ENCODE measurements around the gene IQGAP2. TPM values are rescaled to one million over a fixed set of nuclear protein-coding genes. Genes with fewer than 3 reads are reported as not detected.

Gene IQGAP2
- total RNA-seq, 1 donor from 2014 or later: 8.8 TPM

DNA sequence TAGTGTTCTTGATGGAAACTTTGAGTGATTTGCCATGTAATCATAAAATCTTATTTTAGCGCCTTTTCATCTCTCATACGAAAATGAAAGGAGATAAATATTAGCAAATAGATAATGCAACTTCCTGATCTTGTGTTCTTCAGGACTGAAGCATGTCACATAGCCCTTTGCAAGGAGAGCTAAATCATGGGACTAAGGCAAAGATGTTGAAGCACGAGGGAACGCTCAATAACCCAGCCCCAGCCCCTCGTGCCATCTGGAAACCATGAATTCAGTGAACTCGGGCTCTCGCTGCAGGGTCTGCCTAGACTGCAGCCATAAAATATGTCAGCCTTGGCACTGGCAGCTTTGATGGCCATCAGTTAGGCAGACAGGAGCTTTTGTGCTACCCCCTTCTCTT, 161.9 kb downstream of the IQGAP2 start:
- H3K36me3 Mint-ChIP-seq (ENCODE audit: low read depth): no peaks in the 10 kb centered on the region
- no peaks in the 10 kb centered on the region for H3K4me1 Mint-ChIP-seq
- DNase-seq (no peak), ATAC-seq (ENCODE audit: low read depth) (no peak)
- no peak overlapping the region for H3K27ac Mint-ChIP-seq
- H3K9me3 Mint-ChIP-seq: no peaks in the 10 kb centered on the region
- intact Hi-C loops (cut with micrococcal nuclease): no loop called here
- H3K27me3 Mint-ChIP-seq: no peaks in the 10 kb centered on the region
- ChIA-PET POLR2A (no interaction called here), CTCF (no interaction called here)
- TF ChIP-seq, protein P1, sequence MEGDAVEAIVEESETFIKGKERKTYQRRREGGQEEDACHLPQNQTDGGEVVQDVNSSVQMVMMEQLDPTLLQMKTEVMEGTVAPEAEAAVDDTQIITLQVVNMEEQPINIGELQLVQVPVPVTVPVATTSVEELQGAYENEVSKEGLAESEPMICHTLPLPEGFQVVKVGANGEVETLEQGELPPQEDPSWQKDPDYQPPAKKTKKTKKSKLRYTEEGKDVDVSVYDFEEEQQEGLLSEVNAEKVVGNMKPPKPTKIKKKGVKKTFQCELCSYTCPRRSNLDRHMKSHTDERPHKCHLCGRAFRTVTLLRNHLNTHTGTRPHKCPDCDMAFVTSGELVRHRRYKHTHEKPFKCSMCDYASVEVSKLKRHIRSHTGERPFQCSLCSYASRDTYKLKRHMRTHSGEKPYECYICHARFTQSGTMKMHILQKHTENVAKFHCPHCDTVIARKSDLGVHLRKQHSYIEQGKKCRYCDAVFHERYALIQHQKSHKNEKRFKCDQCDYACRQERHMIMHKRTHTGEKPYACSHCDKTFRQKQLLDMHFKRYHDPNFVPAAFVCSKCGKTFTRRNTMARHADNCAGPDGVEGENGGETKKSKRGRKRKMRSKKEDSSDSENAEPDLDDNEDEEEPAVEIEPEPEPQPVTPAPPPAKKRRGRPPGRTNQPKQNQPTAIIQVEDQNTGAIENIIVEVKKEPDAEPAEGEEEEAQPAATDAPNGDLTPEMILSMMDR (IDR thresholded peaks at IDR 0.05): no peak
- no peak overlapping the region for H3K4me3 Mint-ChIP-seq

DNA sequence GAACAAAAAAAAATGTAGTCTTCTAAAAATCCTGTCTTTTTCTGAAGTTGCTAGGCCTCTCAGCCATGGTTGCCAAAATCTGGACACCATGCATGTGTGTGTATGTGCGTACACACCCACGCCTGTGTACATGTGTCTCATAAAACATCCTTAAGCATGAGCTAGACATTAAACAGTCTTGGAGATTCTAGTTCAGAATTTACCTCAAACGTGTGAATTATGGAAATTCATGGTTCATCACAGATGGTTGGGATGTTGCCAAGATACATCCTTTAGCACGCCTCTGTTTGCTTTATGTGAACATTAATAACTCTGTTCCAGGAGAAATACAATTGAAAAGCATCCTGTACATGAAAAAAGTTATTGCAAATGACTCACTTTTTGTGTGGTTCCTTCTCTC, 167.1 kb downstream of the IQGAP2 start:
- intact Hi-C loops (cut with micrococcal nuclease): no loop called here
- H3K36me3 Mint-ChIP-seq (ENCODE audit: low read depth): peaks cover 2% of the 10 kb centered on the region
- no peak overlapping the region for H3K27ac Mint-ChIP-seq

DNA sequence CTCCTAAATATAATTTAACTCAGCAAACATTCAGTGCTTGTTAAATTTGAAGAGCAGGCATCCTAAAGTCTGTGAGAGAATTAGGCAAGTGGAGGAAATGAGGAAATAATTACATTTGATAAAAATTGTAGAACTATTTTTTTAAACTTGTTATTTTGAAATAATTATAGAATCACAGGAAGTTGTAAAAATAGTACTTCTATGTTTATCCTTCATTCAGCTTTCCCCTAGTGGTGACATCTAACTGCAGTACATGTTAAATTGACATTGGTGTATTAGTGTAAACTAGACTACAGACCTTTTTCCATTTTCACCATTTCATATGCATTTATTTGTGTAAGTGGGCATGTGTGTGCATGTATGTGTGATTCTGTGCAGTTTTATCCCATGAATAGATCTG, 168.5 kb downstream of the IQGAP2 start:
- POLR2A ChIA-PET: interaction anchor here (0.8 kb wide), 1 partner anchor 1225 kb away, joined by 3 read pairs; no protein-coding TSS in a partner anchor
- TF ChIP-seq, protein P1 (IDR thresholded peaks at IDR 0.05): no peak
- Mint-ChIP-seq H3K9me3 (no peaks in the 10 kb centered on the region), H3K27ac (no peak overlapping the region), H3K27me3 (no peaks in the 10 kb centered on the region), H3K4me3 (no peak overlapping the region), H3K36me3 (ENCODE audit: low read depth) (peaks cover 2% of the 10 kb centered on the region), H3K4me1 (peaks cover 17% of the 10 kb centered on the region)
- no peak for DNase-seq
- intact Hi-C loops (cut with micrococcal nuclease): loop anchor here (1.0 kb wide), 1 partner anchor 11 kb away; no protein-coding TSS in a partner anchor
- ATAC-seq (ENCODE audit: low read depth): no peak
- CTCF ChIA-PET: interaction anchor here (1.0 kb wide), 1 partner anchor 30 kb away, joined by 3 read pairs; no protein-coding TSS in a partner anchor

More for the DNA sequence above, 167.1 kb downstream of the IQGAP2 start:
- ChIA-PET POLR2A (no interaction called here), CTCF (no interaction called here)
- TF ChIP-seq, protein P1 (IDR thresholded peaks at IDR 0.05): no peak
- H3K4me1 Mint-ChIP-seq: peaks cover 17% of the 10 kb centered on the region
- H3K4me3 Mint-ChIP-seq: no peak overlapping the region
- no peaks in the 10 kb centered on the region for H3K9me3 Mint-ChIP-seq
- no peaks in the 10 kb centered on the region for H3K27me3 Mint-ChIP-seq
- no peak for ATAC-seq (ENCODE audit: low read depth)
- DNase-seq: no peak

DNA sequence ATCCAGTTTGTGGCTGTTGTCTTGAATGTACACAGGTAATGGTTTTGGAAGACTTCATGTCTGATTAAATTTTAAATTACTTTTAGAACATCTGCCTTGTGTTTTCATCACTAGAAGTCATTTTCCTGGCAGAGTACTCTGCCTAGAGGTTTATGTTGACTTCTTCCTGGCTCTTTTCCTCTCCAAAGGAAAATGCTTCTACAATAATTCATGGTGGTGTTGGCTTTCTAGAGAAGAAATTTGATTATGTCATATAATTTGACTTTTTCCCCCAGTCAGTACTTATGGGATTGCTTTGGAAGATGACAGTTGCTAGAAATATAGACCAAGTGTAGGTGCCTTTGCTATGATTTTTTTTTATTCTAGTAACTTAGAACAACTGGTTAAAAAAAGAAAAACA, 173.4 kb downstream of the IQGAP2 start:
- H3K9me3 Mint-ChIP-seq: no peaks in the 10 kb centered on the region
- no peaks in the 10 kb centered on the region for H3K27me3 Mint-ChIP-seq
- H3K27ac Mint-ChIP-seq: no peak overlapping the region
- peaks cover 16% of the 10 kb centered on the region for H3K4me1 Mint-ChIP-seq
- no peak overlapping the region for H3K4me3 Mint-ChIP-seq
- ChIA-PET POLR2A (no interaction called here), CTCF (no interaction called here)
- intact Hi-C loops (cut with micrococcal nuclease): no loop called here
- no peak for DNase-seq
- H3K36me3 Mint-ChIP-seq (ENCODE audit: low read depth): peaks cover 2% of the 10 kb centered on the region
- no peak for ATAC-seq (ENCODE audit: low read depth)
- TF ChIP-seq, protein P1 (IDR thresholded peaks at IDR 0.05): no peak

DNA sequence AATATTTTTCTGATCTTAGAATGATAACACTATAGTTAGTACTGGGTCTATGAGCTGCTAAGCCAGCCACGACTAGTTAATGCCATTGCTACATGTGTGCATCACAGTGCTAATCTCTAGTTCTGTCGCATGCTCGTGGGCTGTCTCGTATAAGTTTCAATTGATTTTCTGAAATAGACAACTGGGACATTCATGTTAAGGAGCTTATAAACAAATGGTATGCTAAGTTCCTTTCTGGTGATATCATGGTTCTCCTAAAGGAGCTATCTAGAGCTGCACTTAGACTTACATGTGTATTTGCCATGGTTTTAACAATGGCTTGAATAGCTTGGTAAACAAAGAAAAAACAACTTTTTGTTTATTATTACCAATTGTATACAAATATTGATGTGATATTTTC, 173.9 kb downstream of the IQGAP2 start:
- no peak overlapping the region for H3K27ac Mint-ChIP-seq
- H3K9me3 Mint-ChIP-seq: no peaks in the 10 kb centered on the region
- ATAC-seq (ENCODE audit: low read depth) (no peak), DNase-seq (no peak)
- no peak overlapping the region for H3K4me3 Mint-ChIP-seq
- ChIA-PET POLR2A (no interaction called here), CTCF (interaction anchor here (1.2 kb wide), 1 partner anchor 24 kb away, joined by 3 read pairs; no protein-coding TSS in a partner anchor)
- TF ChIP-seq, protein P1 (IDR thresholded peaks at IDR 0.05): no peak
- H3K36me3 Mint-ChIP-seq (ENCODE audit: low read depth): no peaks in the 10 kb centered on the region
- H3K4me1 Mint-ChIP-seq: peaks cover 15% of the 10 kb centered on the region
- intact Hi-C loops (cut with micrococcal nuclease): no loop called here
- no peaks in the 10 kb centered on the region for H3K27me3 Mint-ChIP-seq

Data from activated B cell treated with CpG ODN at 0.5 μM for 24 hours (primary cell).